Measurements from ENCODE around the gene OTOA. TPM values are rescaled to one million over a fixed set of nuclear protein-coding genes. Genes with fewer than 3 reads are reported as not detected.
A peak's percentile ranks its signal among the peaks of the same experiment; 100 is the strongest.

Gene OTOA
- total RNA-seq, 1 donor from 2014 or later = 0.11 TPM

DNA sequence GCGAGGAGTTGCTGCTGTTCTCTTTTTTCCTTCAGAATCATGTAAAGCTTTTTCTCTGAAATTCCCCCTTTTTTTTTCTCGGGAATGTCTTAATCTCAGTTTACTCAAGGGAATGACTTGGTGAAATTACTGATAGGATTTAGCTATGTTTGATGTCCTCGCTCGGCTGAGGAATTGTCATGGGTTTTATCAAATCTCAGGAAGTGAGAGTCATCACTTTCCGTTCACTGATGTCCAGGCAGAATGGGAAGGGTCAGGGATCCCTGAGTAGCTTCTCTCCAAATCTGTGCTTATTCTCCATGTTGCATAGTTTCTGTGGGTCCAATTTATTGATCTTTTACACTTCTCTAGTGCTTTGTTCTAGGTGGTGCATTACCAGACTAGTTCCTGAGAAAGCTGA lies 17.7 kb upstream of the OTOA start:
- Histone ChIP-seq H3K9me3 (ENCODE audit: insufficient read depth, low read depth, low read length) (no peaks in the 10 kb centered on the region), H3K79me2 (ENCODE audit: insufficient read depth, low read length) (peaks cover 42% of the 10 kb centered on the region), H3K4me3 (ENCODE audit: insufficient read depth, low read depth, low read length) (no peak overlapping the region), H3K36me3 (ENCODE audit: insufficient read depth, low read length) (peaks cover 4% of the 10 kb centered on the region), H3K9ac (ENCODE audit: low read length) (peak overlapping the region; percentile 22), H2AFZ (ENCODE audit: low read depth, low read length) (no peak overlapping the region), H4K20me1 (ENCODE audit: insufficient read depth, low read length) (peaks cover 31% of the 10 kb centered on the region), H3K27ac (ENCODE audit: low read depth, low read length) (no peak overlapping the region), H3K4me1 (ENCODE audit: insufficient read depth, low read length) (no peaks in the 10 kb centered on the region), H3K4me2 (ENCODE audit: low read length) (peak overlapping the region; percentile 50), H3K27me3 (ENCODE audit: insufficient read depth, low read length) (no peaks in the 10 kb centered on the region)
- no peak for FAIRE-seq
- H3K4me1 Mint-ChIP-seq (ENCODE audit: low read depth, unreplicated experiment) = peaks cover 13% of the 10 kb centered on the region
- H3K4me3 Mint-ChIP-seq (ENCODE audit: unreplicated experiment) = no peak overlapping the region
- H3K9me3 Mint-ChIP-seq (ENCODE audit: unreplicated experiment) = no peaks in the 10 kb centered on the region
- DNase-seq (ENCODE audit: low read depth) = no peak
- peaks cover 10% of the 10 kb centered on the region for H3K36me3 Mint-ChIP-seq (ENCODE audit: low read depth, unreplicated experiment)
- TF ChIP-seq, protein P1, sequence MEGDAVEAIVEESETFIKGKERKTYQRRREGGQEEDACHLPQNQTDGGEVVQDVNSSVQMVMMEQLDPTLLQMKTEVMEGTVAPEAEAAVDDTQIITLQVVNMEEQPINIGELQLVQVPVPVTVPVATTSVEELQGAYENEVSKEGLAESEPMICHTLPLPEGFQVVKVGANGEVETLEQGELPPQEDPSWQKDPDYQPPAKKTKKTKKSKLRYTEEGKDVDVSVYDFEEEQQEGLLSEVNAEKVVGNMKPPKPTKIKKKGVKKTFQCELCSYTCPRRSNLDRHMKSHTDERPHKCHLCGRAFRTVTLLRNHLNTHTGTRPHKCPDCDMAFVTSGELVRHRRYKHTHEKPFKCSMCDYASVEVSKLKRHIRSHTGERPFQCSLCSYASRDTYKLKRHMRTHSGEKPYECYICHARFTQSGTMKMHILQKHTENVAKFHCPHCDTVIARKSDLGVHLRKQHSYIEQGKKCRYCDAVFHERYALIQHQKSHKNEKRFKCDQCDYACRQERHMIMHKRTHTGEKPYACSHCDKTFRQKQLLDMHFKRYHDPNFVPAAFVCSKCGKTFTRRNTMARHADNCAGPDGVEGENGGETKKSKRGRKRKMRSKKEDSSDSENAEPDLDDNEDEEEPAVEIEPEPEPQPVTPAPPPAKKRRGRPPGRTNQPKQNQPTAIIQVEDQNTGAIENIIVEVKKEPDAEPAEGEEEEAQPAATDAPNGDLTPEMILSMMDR (IDR thresholded peaks at IDR 0.05; ENCODE audit: insufficient read depth, low read depth, low read length) = no peak
- no peak for TF ChIP-seq EZH2 (IDR thresholded peaks at IDR 0.05; ENCODE audit: insufficient read depth, low read length)
- no peak overlapping the region for H3K27ac Mint-ChIP-seq (ENCODE audit: unreplicated experiment)
- no peaks in the 10 kb centered on the region for H3K27me3 Mint-ChIP-seq (ENCODE audit: low read depth, unreplicated experiment)

DNA sequence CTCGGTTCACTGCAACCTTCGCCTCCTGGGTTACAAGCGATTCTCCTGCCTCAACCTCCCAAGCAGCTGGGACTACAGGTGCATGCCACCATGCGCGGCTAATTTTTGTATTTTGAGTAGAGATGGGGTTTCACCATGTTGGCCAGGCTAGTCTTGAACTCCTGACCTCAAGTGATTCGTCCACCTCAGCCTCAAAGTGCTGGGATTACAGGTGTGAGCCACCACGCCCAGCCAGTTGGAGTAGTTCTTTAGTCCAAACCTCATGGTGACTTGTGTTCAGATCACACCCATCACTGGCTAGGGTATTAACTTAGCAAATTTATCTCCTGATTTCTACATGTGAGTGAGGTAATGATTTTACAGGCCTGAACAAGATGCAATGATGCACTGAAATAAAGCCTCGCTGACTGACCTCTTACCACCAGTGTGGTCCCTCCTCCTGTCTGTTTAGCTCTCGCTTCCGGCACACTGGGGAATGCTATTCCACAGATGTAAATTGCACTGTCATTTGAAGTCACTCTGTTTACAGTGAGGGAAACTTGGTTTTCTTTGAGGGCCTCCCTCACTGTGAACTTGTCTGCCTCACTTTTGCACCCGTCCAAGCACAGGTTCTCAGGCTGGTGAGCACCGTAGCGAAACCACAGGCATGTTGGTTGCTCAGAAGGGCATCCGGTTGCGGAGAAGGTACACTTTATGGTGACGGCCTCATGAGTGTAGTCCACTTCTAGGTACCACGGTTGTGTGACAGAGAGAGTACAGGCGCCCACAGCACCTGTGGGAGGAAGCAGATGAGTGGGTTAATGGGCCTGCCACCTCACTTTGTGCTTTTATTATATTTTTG lies 16.8 kb upstream of the OTOA start:
- H3K4me2 ChIP-seq (ENCODE audit: low read length) = no peak overlapping the region
- peaks cover 31% of the 10 kb centered on the region for H4K20me1 ChIP-seq (ENCODE audit: insufficient read depth, low read length)
- no peak overlapping the region for H3K27ac ChIP-seq (ENCODE audit: low read depth, low read length)
- H3K27me3 ChIP-seq (ENCODE audit: insufficient read depth, low read length) = no peaks in the 10 kb centered on the region
- H3K4me1 ChIP-seq (ENCODE audit: insufficient read depth, low read length) = no peaks in the 10 kb centered on the region
- no peak for DNase-seq (ENCODE audit: low read depth)
- no peak for FAIRE-seq
- no peaks in the 10 kb centered on the region for H3K9me3 Mint-ChIP-seq (ENCODE audit: unreplicated experiment)
- peaks cover 47% of the 10 kb centered on the region for H3K79me2 ChIP-seq (ENCODE audit: insufficient read depth, low read length)
- H3K9me3 ChIP-seq (ENCODE audit: insufficient read depth, low read depth, low read length) = no peaks in the 10 kb centered on the region
- TF ChIP-seq, protein P1 (IDR thresholded peaks at IDR 0.05; ENCODE audit: insufficient read depth, low read depth, low read length) = no peak
- no peak for TF ChIP-seq EZH2 (IDR thresholded peaks at IDR 0.05; ENCODE audit: insufficient read depth, low read length)
- H3K27me3 Mint-ChIP-seq (ENCODE audit: low read depth, unreplicated experiment) = no peaks in the 10 kb centered on the region
- H2AFZ ChIP-seq (ENCODE audit: low read depth, low read length) = no peak overlapping the region
- H3K9ac ChIP-seq (ENCODE audit: low read length) = no peak overlapping the region
- peaks cover 13% of the 10 kb centered on the region for H3K4me1 Mint-ChIP-seq (ENCODE audit: low read depth, unreplicated experiment)
- peaks cover 10% of the 10 kb centered on the region for H3K36me3 Mint-ChIP-seq (ENCODE audit: low read depth, unreplicated experiment)
- H3K4me3 Mint-ChIP-seq (ENCODE audit: unreplicated experiment) = no peak overlapping the region
- no peak overlapping the region for H3K27ac Mint-ChIP-seq (ENCODE audit: unreplicated experiment)
- H3K4me3 ChIP-seq (ENCODE audit: insufficient read depth, low read depth, low read length) = no peak overlapping the region
- H3K36me3 ChIP-seq (ENCODE audit: insufficient read depth, low read length) = peaks cover 4% of the 10 kb centered on the region

Measured in astrocyte (in vitro differentiated cells and primary cell).